Stimulated activated CD8-positive, alpha-beta memory T cell treated with anti-CD3 and anti-CD28 coated beads, Interleukin-4, amount 100 ng/mL, for 1 hour (primary cell): ENCODE data around the gene ADPRS.

Source experiments
- DNase-seq, 2 donors: peaks; one replicate each; pipeline ENCODE4 v3.0.0-alpha.2; 2020; ENCODE audit warnings: low read depth in 2 of 2, low spot score in 1 of 2

The ADPRS gene

DNA sequence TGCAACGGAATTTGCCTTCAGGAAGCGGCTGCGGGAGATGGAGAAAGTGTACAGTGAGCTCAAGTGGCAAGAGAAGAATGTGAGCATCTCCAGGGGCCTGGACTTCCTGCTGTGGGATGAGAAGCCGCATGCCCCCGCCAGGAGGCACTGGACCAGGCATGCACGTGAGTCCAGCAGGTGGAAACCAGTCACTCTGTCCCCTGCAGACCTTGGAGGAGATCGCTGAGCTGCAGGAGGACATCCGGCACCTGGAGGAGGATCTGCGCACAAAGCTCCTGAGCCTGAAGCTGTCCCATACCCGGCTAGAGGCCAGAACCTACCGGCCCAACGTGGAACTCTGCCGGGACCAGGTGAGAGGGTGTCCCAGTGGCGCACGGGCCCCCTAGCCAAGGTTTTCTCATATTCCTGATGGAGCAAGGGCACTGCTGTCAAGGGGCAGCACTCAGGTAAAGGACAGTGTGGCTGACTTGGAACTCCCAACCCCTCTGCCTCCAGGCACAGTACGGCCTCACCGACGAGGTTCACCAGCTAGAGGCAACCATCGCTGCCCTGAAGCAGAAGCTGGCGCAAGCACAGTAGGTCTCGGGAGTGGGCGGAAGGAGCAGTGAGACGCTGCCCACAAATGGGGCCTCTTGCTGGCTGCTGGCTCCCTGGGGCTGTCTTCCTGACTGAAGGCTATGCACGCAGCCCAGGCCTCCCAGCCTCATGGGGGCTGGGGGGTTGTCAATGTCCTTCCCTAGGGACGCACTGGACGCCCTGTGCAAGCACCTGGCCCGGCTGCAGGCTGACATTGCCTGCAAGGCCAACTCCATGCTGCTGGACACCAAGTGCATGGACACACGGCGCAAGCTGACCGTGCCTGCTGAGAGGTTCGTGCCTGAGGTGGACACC is 1.2 kb upstream of the ADPRS start:
- DNase-seq = no peak

DNA sequence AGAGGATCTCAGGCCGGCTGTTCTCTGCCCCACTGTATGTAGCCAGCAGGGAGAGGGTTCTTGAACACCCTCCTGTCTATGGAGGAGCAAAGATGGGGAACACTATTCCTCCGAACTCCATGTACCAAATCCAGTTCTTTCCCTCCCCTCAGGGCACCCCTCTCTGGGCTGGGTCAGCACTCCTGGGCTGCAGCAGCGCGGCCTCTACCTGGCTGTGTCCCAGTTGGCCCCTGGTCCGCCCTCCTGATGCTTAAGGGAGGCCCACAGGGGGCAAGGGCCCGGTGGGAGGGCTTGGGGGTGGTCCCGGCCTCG is 471 bp upstream of the ADPRS start:
- DNase-seq = no peak

- DNase-seq = no peak
These were observed 865 bp downstream of the ADPRS start for GRCh38 chr1:36089393-36090121.

DNA sequence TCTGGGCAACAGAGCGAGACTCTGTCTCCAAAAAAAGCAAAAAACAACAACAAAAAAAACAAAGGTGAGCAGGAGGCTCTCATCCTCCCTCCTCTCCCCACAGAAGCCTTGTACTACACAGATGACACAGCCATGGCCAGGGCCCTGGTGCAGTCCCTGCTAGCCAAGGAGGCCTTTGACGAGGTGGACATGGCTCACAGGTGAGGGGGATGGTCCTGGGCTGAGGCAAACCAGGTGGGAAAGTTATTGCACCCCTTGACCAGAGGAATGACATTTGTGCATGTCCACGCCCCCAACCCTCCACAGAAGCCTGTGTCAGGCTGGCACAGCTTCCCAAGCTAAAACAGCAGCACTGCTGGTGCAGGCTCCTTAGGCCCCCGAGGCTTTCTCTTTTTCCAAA is 2.4 kb downstream of the ADPRS start:
- no peak for DNase-seq

DNA sequence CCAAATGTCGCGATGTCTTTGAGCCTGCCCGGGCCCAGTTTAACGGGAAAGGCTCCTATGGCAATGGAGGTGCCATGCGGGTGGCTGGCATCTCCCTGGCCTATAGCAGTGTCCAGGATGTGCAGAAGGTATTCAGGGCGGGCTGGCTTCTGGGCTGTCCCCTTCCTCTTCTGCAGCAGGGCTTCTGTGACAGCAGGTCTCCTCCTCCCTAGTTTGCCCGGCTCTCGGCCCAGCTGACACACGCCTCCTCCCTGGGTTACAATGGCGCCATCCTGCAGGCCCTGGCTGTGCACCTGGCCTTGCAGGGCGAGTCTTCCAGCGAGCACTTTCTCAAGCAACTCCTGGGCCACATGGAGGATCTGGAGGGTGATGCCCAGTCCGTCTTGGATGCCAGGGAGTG is 3.0 kb downstream of the ADPRS start:
- DNase-seq = no peak

- no peak for DNase-seq
These were observed 3.6 kb downstream of the ADPRS start for GRCh38 chr1:36092166-36092797.

DNA sequence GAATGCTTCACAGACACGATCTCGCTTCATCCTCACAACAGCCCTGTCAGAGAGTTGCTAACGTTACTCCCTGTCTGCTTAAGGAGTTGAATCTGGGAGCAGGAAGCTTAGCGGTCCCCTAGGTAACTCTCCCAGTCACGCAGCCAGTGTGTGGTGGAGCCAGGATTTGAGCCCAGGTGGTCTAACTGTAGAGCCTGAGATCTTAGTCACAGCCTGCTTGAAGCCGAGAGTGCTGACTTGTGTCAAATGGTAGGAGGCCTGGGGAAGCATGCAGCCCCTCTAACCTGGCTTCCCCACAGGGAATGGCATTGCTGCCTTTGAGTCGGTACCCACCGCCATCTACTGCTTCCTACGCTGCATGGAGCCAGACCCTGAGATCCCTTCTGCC is 4.1 kb downstream of the ADPRS start:
- no peak for DNase-seq

DNA sequence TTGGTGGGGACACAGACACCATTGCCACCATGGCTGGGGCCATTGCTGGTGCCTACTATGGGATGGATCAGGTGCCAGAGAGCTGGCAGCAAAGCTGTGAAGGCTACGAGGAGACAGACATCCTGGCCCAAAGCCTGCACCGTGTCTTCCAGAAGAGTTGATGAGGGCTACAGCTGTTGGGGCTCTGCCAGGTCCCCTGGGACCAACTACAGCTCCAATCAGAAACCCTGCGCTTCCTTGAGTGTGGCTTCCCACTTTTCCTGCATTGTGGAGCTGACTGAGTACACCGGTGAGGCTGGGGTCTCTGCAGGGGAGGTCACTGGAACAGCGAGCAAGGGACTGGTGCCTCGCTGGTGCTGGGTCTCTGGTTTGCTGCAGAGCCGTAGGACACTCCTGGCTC is 4.5 kb downstream of the ADPRS start:
- no peak for DNase-seq

- DNase-seq = no peak
These were observed 5.2 kb downstream of the ADPRS start for GRCh38 chr1:36093929-36094328.

- DNase-seq = no peak
These were observed 5.9 kb downstream of the ADPRS start for GRCh38 chr1:36094621-36095061.

GRCh38 chr1:36095760-36096405 is 7.2 kb downstream of the ADPRS start:
- no peak for DNase-seq

DNA sequence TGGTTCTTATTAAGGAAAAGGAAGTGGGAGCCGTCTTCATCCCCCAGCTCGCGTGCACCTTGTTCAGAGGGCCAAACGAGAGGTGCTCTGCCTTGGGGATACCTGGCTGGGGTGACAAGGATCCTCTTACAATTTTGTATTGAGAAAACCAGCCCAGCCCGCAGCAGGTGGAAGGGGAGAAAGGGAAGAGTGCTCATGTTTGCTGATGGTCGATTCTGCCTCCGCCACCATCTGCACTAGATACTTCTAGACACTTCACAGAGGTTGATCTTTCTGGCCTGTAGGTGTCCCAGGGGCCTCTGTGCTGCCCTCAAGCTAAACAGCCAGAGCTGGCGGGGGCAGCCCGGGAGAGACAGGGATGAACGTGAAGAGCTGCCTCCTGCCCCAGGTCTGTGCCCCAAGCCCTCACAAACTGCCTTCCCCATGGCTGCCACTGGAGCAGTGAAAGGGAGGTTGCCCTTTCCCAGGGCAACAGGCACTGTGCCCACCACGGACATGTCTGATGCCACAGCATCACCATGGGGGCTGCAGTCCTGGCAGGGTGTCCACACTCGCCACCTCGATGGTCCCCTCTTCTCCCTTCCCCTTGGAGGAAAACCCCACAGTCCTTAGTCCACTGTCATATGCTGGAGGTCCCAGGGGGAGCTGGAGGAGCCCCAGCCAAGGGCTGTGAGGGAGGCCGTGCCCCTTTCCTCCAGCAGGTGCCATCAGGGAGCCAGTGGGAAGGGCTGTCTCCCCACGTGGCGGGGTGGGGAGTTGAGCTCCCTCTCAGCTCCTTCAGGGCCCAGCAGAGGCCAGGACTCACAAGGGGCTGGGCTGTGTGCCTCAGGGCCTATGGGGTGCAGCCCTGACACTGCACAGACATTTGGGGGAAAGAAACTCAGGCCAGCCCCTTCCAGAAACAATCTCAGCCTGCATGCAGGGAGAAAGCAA is 8.1 kb downstream of the ADPRS start:
- DNase-seq = no peak

DNA sequence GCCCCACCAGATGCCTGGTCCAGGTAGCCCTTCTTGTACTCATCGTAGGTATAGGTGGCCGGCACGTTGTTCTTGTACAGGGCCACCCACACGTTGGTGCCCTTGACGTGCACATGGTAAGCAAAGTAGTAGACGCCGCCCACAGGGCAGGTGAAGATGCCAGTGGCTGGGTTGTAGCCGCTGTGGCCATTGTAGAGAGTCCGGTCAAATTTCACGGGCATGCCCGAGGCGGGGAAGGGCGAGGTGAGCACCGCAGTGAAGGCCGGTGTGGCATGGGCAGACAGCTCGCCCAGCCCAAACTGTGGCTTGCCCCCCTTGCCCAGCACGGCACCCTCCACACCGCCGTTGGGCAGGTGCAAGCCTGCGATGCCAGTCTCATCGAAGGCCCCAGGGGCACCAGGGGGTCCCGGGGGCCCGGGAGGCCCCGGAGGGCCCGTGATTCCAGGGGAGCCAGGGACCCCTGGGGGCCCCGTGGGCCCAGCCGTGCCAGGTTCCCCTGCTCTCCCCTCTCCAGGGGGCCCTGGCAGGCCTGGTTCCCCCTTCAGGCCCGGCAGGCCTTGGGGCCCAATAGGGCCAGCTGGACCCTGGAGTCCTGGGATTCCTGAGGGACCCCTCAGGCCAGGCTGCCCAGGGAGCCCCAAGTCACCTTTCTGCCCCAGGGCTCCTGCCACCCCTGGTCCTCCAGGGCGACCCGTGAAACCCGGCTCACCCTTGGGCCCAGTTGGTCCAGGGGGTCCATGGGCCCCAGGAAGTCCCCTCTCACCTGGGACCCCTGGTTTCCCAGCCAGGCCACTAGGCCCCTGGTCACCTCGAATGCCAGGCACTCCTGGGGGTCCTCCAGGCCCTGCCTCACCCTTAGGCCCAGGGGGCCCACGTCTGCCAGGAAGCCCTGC is 9.2 kb downstream of the ADPRS start:
- no peak for DNase-seq

- no peak for DNase-seq
These were observed 10.1 kb downstream of the ADPRS start for GRCh38 chr1:36098650-36099365.

DNA sequence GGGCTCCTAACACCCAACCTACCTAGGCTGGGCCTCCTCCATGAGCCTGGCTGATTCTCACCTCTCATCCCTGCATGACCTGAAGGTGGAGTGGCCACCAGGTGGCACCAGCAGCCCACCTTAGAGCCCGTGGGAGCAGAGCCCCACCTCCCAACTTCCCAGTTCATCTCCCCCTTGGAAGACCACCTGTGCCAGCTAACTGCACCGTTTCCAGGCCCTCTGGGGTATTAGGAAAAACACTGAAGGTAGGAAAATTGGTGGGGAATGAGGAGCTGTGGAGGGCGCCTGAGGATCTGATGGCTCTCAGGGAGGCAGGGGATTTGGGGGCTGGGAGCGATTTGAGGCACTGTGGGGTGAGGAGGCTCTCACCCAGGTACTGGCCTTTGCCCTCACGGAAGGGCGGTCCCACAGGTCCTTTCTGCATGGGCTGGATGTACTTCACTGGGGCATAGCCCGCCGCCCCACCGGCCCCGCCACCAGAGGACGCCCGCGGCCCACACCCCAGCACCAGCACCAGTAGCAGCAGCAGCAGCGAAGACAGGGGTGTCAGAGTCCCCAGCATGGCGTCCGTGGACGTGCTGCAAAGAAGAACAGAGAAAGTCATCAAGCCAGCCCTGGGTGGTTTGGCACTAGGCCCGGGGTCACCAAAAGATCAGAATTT is 11.1 kb downstream of the ADPRS start:
- peak; percentile 56 to 62 for DNase-seq

GRCh38 chr1:36100376-36100775 is 11.7 kb downstream of the ADPRS start:
- DNase-seq = no peak

DNA sequence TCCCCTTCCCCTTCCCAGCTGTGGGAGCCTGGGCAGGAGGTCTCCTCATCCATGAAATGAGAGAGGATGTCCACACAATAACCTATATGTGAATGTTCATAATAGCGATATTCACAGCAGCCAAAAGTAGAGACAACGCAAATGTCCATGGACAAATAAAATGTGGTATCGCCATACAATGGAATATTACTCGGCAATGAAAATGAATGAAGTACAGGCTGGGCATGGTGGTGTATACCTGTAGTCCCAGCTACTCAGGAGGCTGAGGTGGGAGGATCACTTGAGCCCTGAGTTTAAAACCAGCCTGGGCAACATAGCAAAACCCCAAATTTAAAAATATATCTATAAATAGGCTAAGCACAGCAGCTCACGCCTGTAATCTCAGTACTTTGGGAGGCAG is 12.9 kb downstream of the ADPRS start:
- DNase-seq = no peak

GRCh38 chr1:36106269-36106668 is 17.6 kb downstream of the ADPRS start:
- DNase-seq = no peak
